Astrocyte of the spinal cord (primary cell): ENCODE results near the gene KDM4C.
A peak's percentile ranks its signal among the peaks of the same experiment; 100 is the strongest.

Source experiments
- DNase-seq: peaks from one replicate; pipeline ENCODE4 v3.0.0; 2011; ENCODE audit warnings: low read depth, low spot score
- H3K4me3 ChIP-seq: 2 replicates; pipeline ENCODE4 v1.5.1; 2011; ENCODE audit warnings: low read depth, mild to moderate bottlenecking, low read length, moderate library complexity
- CTCF ChIP-seq: IDR thresholded peaks from 2 replicates; pipeline ENCODE4 v1.5.1; 2012; ENCODE audit warnings: low read depth, mild to moderate bottlenecking, low read length, inconsistent platforms
- in situ Hi-C: cut with HindIII; loops from 2 replicates; pipeline ENCODE4 v1.10.0; 2017; ENCODE audit warnings: low sequenced_read_pairs

Gene KDM4C

GRCh38 chr9:6926436-6926835, 168.7 kb downstream of the KDM4C start:
- in situ Hi-C loops: no loop called here
- H3K4me3 ChIP-seq: no peak overlapping the region
- DNase-seq: no peak
- TF ChIP-seq CTCF: no peak

GRCh38 chr9:6927838-6928237, 170.1 kb downstream of the KDM4C start:
- in situ Hi-C loops: no loop called here
- DNase-seq: no peak
- H3K4me3 ChIP-seq: no peak overlapping the region
- TF ChIP-seq CTCF: no peak

- no peak for DNase-seq
- no peak overlapping the region for H3K4me3 ChIP-seq
- in situ Hi-C loops: no loop called here
- TF ChIP-seq CTCF: no peak
Observed at GRCh38 chr9:6928863-6929262, 171.1 kb downstream of the KDM4C start.

GRCh38 chr9:6929441-6930215, 171.9 kb downstream of the KDM4C start:
- TF ChIP-seq CTCF: no peak
- H3K4me3 ChIP-seq: no peak overlapping the region
- in situ Hi-C loops: no loop called here
- DNase-seq: no peak

GRCh38 chr9:6930827-6931226, 173.1 kb downstream of the KDM4C start:
- no peak for TF ChIP-seq CTCF
- in situ Hi-C loops: no loop called here
- peak; percentile 48 for DNase-seq
- no peak overlapping the region for H3K4me3 ChIP-seq

GRCh38 chr9:6931913-6932312, 174.1 kb downstream of the KDM4C start:
- H3K4me3 ChIP-seq: no peak overlapping the region
- DNase-seq: peak; percentile 73
- in situ Hi-C loops: no loop called here
- TF ChIP-seq CTCF: no peak
